NB4 (cell line): ENCODE results near the gene LMBR1.
A peak's percentile ranks its signal among the peaks of the same experiment; 100 is the strongest.

Experiments
- DNase-seq: peaks from one replicate; pipeline ENCODE4 v3.0.0; 2010; ENCODE audit warnings: low read depth
- H3K4me3 ChIP-seq: one replicate; pipeline ENCODE4 v1.5.1; 2011; ENCODE audit warnings: mild to moderate bottlenecking, low read depth, low read length, moderate library complexity
- CTCF ChIP-seq: IDR thresholded peaks from one replicate; pipeline ENCODE4 v1.5.1; 2012; ENCODE audit warnings: low read depth, low read length
- MAX ChIP-seq: IDR thresholded peaks from 2 replicates; pipeline ENCODE4 v1.6.1; 2011; ENCODE audit warnings: low read depth, low read length
- MYC ChIP-seq: IDR thresholded peaks from 2 replicates; pipeline ENCODE4 v1.6.1; 2011; ENCODE audit warnings: low read depth, low read length
- POLR2A ChIP-seq: IDR thresholded peaks from 2 replicates; pipeline ENCODE4 v1.6.1; 2011; ENCODE audit warnings: mild to moderate bottlenecking; ENCODE audit not compliant: insufficient read length; ENCODE audit errors: extremely low read depth

The LMBR1 gene

GRCh38 chr7:156841497-156841896 is 51.5 kb downstream of the LMBR1 start:
- TF ChIP-seq CTCF (no peak), POLR2A (no peak), MAX (no peak), MYC (no peak)
- H3K4me3 ChIP-seq: no peak overlapping the region
- DNase-seq: no peak

- TF ChIP-seq MAX (no peak), CTCF (no peak), MYC (no peak), POLR2A (no peak)
- peak; percentile 72 for DNase-seq
- no peak overlapping the region for H3K4me3 ChIP-seq
Measured at GRCh38 chr7:156840134-156840533, 52.8 kb downstream of the LMBR1 start.

GRCh38 chr7:156836443-156836842 is 56.5 kb downstream of the LMBR1 start:
- TF ChIP-seq MAX (no peak), MYC (no peak), POLR2A (no peak), CTCF (no peak)
- DNase-seq: no peak
- no peak overlapping the region for H3K4me3 ChIP-seq

- no peak for DNase-seq
- TF ChIP-seq CTCF (no peak), POLR2A (no peak), MAX (no peak), MYC (no peak)
- no peak overlapping the region for H3K4me3 ChIP-seq
Measured at GRCh38 chr7:156834462-156834861, 58.5 kb downstream of the LMBR1 start.

- H3K4me3 ChIP-seq: no peak overlapping the region
- DNase-seq: no peak
- TF ChIP-seq MYC (no peak), CTCF (no peak), MAX (no peak), POLR2A (no peak)
Measured at GRCh38 chr7:156833312-156833711, 59.7 kb downstream of the LMBR1 start.

- no peak overlapping the region for H3K4me3 ChIP-seq
- peak; percentile 45 for DNase-seq
- TF ChIP-seq MAX: no peak
- TF ChIP-seq MYC: no peak
- TF ChIP-seq POLR2A: no peak
- no peak for TF ChIP-seq CTCF
Measured at GRCh38 chr7:156832195-156832877, 60.6 kb downstream of the LMBR1 start.
